EL (cell line): ENCODE data around the gene GGT1.
"Not testable (repeated sequence)": the region's sequence is repeated elsewhere in the genome, so short reads cannot be mapped to it uniquely, and the experiment has no call there.

Experiments used
- DNase-seq: peaks from one replicate; pipeline ENCODE4 v3.0.0-alpha.2; 2016

GGT1 gene

GRCh38 chr22:24599958-24600715 lies 2.9 kb upstream of the GGT1 start:
- peak; percentile 35 for DNase-seq

GRCh38 chr22:24601217-24602104 lies 1.5 kb upstream of the GGT1 start:
- DNase-seq: no peak

GRCh38 chr22:24602105-24602749 lies 766 bp upstream of the GGT1 start:
- not testable (repeated sequence) for DNase-seq

GRCh38 chr22:24603770-24604629 lies 1.0 kb downstream of the GGT1 start:
- DNase-seq: not testable (repeated sequence)

GRCh38 chr22:24606340-24606739 lies 3.3 kb downstream of the GGT1 start:
- DNase-seq: not testable (repeated sequence)

GRCh38 chr22:24607429-24607983 lies 4.5 kb downstream of the GGT1 start:
- DNase-seq: peak; percentile 41

GRCh38 chr22:24608327-24608726 lies 5.3 kb downstream of the GGT1 start:
- DNase-seq: not testable (repeated sequence)

- not testable (repeated sequence) for DNase-seq
These were observed 6.9 kb downstream of the GGT1 start for GRCh38 chr22:24609888-24610287.

- not testable (repeated sequence) for DNase-seq
These were observed 11.8 kb downstream of the GGT1 start for GRCh38 chr22:24614794-24615193.

- not testable (repeated sequence) for DNase-seq
These were observed 18.3 kb downstream of the GGT1 start for GRCh38 chr22:24621244-24621643.

- not testable (repeated sequence) for DNase-seq
These were observed 19.6 kb downstream of the GGT1 start for GRCh38 chr22:24622596-24622995.

GRCh38 chr22:24627911-24628310 lies 24.9 kb downstream of the GGT1 start:
- not testable (repeated sequence) for DNase-seq

- peak; percentile 46 for DNase-seq
These were observed 26.1 kb downstream of the GGT1 start for GRCh38 chr22:24629069-24629468.

GRCh38 chr22:24630812-24631427 lies 27.9 kb downstream of the GGT1 start:
- not testable (repeated sequence) for DNase-seq

- DNase-seq: not testable (repeated sequence)
These were observed 28.6 kb downstream of the GGT1 start for GRCh38 chr22:24631430-24632122.

- not testable (repeated sequence) for DNase-seq
These were observed 29.6 kb downstream of the GGT1 start for GRCh38 chr22:24632642-24633041.

- DNase-seq: not testable (repeated sequence)
These were observed 30.4 kb downstream of the GGT1 start for GRCh38 chr22:24633231-24634023.

- DNase-seq: peak; percentile 2
These were observed 31.9 kb downstream of the GGT1 start for GRCh38 chr22:24634776-24635389.

- DNase-seq: not testable (repeated sequence)
These were observed 33.5 kb downstream of the GGT1 start for GRCh38 chr22:24636513-24636912.
